NCI-H187 treated with DMSO at 0.1 percent for 48 hours (cell line): ENCODE results near the gene CLIP2.

Experiments used
- DNase-seq: peaks from one replicate; lab custom pipeline; 2025; lab: John Stamatoyannopoulos, UW

Gene CLIP2

GRCh38 chr7:74271742-74272141 lies 17.5 kb upstream of the CLIP2 start:
- no peak for DNase-seq

- DNase-seq: no peak
These were observed 16.7 kb upstream of the CLIP2 start for GRCh38 chr7:74272305-74273038.

GRCh38 chr7:74275401-74275881 lies 13.8 kb upstream of the CLIP2 start:
- DNase-seq: no peak

- no peak for DNase-seq
These were observed 11.6 kb upstream of the CLIP2 start for GRCh38 chr7:74277636-74278035.

- no peak for DNase-seq
These were observed 8.2 kb upstream of the CLIP2 start for GRCh38 chr7:74280985-74281384.

GRCh38 chr7:74282748-74283459 lies 6.3 kb upstream of the CLIP2 start:
- no peak for DNase-seq

- DNase-seq: no peak
These were observed 5.3 kb upstream of the CLIP2 start for GRCh38 chr7:74283858-74284447.

- DNase-seq: no peak
These were observed 4.4 kb upstream of the CLIP2 start for GRCh38 chr7:74284781-74285259.

GRCh38 chr7:74286131-74286530 lies 3.1 kb upstream of the CLIP2 start:
- no peak for DNase-seq

GRCh38 chr7:74287303-74288033 lies 1.7 kb upstream of the CLIP2 start:
- no peak for DNase-seq

- no peak for DNase-seq
These were observed 949 bp upstream of the CLIP2 start for GRCh38 chr7:74288034-74288881.

- no peak for DNase-seq
These were observed 699 bp downstream of the CLIP2 start for GRCh38 chr7:74289659-74290552.

- no peak for DNase-seq
These were observed 1.3 kb downstream of the CLIP2 start for GRCh38 chr7:74290553-74290950.

GRCh38 chr7:74290981-74291441 lies 1.8 kb downstream of the CLIP2 start:
- DNase-seq: no peak

GRCh38 chr7:74291535-74291934 lies 2.3 kb downstream of the CLIP2 start:
- no peak for DNase-seq

GRCh38 chr7:74292757-74293576 lies 3.8 kb downstream of the CLIP2 start:
- no peak for DNase-seq

GRCh38 chr7:74293577-74293908 lies 4.3 kb downstream of the CLIP2 start:
- DNase-seq: no peak

- no peak for DNase-seq
These were observed 5.2 kb downstream of the CLIP2 start for GRCh38 chr7:74294191-74294998.
